ENCODE measurements around the gene RIMBP2. TPM values are rescaled to one million over a fixed set of nuclear protein-coding genes. Genes with fewer than 3 reads are reported as not detected.

RIMBP2 gene
- total and polyA plus RNA-seq, 9 of the 15 experiments (the other 6 are each of a cell fraction or from before 2014, with no cell fraction given), result not detected

DNA sequence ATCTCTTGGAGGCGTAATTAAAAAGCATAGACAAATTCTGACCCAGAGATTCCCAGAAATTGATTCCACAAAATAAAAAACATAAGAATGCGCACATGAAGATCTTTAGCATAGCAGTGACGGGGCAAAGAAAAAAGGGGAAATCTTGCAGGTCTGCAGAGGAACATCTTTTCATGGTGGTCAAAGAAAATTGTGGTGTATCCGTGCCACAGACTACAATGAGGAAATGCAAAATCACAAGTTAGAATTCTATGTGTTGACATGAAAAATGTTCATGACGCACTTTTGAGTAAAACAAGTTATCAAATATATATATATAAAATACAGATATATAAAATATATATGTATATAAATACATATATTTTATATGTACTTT is 101.6 kb downstream of the RIMBP2 start:
- BruUV-seq (replicated peaks), result no TSS peak
- Histone ChIP-seq H3K27ac (ENCODE audit: extremely low read depth, low read depth, low read length) (no peak overlapping the region), H3K4me1 (replicated peaks in 1 of 2; ENCODE audit: control insufficient read depth in 2 of 2, insufficient read depth in 2 of 2, low read length in 2 of 2) (no peaks in the 10 kb centered on the region), H3K36me3 (ENCODE audit: control insufficient read depth, insufficient read depth, low read length) (no peaks in the 10 kb centered on the region), H3K9me3 (replicated peaks; ENCODE audit: control insufficient read depth, insufficient read depth, low read depth, low read length) (no peaks in the 10 kb centered on the region), H3K4me3 (no peak overlapping the region), H4K20me1 (replicated peaks; ENCODE audit: control insufficient read depth, insufficient read depth, low read length) (no peaks in the 10 kb centered on the region; the same call in 1 of the 2 replicates), H3K79me2 (ENCODE audit: control insufficient read depth, insufficient read depth, low read length) (no peaks in the 10 kb centered on the region), H3K9ac (ENCODE audit: insufficient read depth in 1 of 2, low read depth in 2 of 2, low read length in 2 of 2) (no peak overlapping the region), H2AFZ (ENCODE audit: low read depth, low read length) (no peak overlapping the region), H3K4me2 (ENCODE audit: insufficient read depth, low read length) (no peak overlapping the region), H3K9me1 (ENCODE audit: control insufficient read depth, insufficient read depth, low read length) (no peaks in the 10 kb centered on the region), H3K27me3 (ENCODE audit: control insufficient read depth in 2 of 2, insufficient read depth in 2 of 2, low read length in 2 of 2) (peaks cover 33 to 66% of the 10 kb centered on the region in 2 experiments; a peak in 4 of 5 replicates)
- 3% methylated on average over 5 of the region's 5 CpGs for WGBS (ENCODE audit: insufficient coverage, low coverage, missing lambda C conversion rate)
- in situ Hi-C loops (cut with MboI) (no loop called here), intact Hi-C loops (cut with micrococcal nuclease) (no loop called here)
- ATAC-seq, result no peak
- CTCF ChIA-PET (ENCODE audit: low intra/inter-chr PET ratio), result no interaction called here
- FAIRE-seq, result no peak
- POLR2A ChIA-PET, result no interaction called here
- no peak for DNase-seq (ENCODE audit: extremely low read depth in 1 of 4, low spot score in 3 of 4)
- TF ChIP-seq THRA (IDR thresholded peaks at IDR 0.05), result no peak
- no peak for TF ChIP-seq GABPA (tag; conservative IDR thresholded peaks at IDR 0.05; ENCODE audit: low read depth)
- TF ChIP-seq ZNF717 (CRISPR knock-in tag; IDR thresholded peaks at IDR 0.05), result no peak
- TF ChIP-seq ETV1 (tag; conservative IDR thresholded peaks at IDR 0.05; ENCODE audit: low read depth), result no peak
- TF ChIP-seq ZNF175 (CRISPR knock-in tag; IDR thresholded peaks at IDR 0.05; ENCODE audit: low read depth), result no peak
- no peak for TF ChIP-seq CBFA2T2 (conservative IDR thresholded peaks at IDR 0.05)
- TF ChIP-seq TSHZ1 (CRISPR knock-in tag; IDR thresholded peaks at IDR 0.05), result no peak
- TF ChIP-seq CLOCK (CRISPR knock-in tag; IDR thresholded peaks at IDR 0.05; ENCODE audit: borderline replicate concordance), result no peak
- TF ChIP-seq HNRNPK (IDR thresholded peaks at IDR 0.05; ENCODE audit: low read depth, low read length, poor library complexity, severe bottlenecking), result no peak
- no peak for TF ChIP-seq ID3 (CRISPR knock-in tag; IDR thresholded peaks at IDR 0.05)
- TF ChIP-seq ID3 (tag; IDR thresholded peaks at IDR 0.05), result no peak
- no peak for TF ChIP-seq CHD1 (IDR thresholded peaks at IDR 0.05; ENCODE audit: low read length)
- TF ChIP-seq POU5F1 (IDR thresholded peaks at IDR 0.05; ENCODE audit: borderline replicate concordance, low read depth, low read length, partially characterized antibody), result no peak
- no peak for TF ChIP-seq NR2F6 (CRISPR knock-in tag; IDR thresholded peaks at IDR 0.05)
- TF ChIP-seq ZNF347 (CRISPR knock-in tag; IDR thresholded peaks at IDR 0.05; ENCODE audit: low read depth), result no peak
- TF ChIP-seq POLR2AphosphoS2 (IDR thresholded peaks at IDR 0.05; ENCODE audit: low read length), result no peak

Measured in K562 (cell line).